ENCODE measurements around the gene UCN.
"Not testable (repeated sequence)": the region's sequence is repeated elsewhere in the genome, so short reads cannot be mapped to it uniquely, and the experiment has no call there.

The UCN gene

GRCh38 chr2:27271631-27272340 lies 36.5 kb downstream of the UCN start:
- Histone ChIP-seq H3K9me3 (ENCODE audit: insufficient read depth, low read length, severe bottlenecking) (no peaks in the 10 kb centered on the region), H3K27me3 (ENCODE audit: insufficient read depth, low read length, poor library complexity) (peaks cover 2% of the 10 kb centered on the region), H2AFZ (ENCODE audit: low read depth, low read length) (no peak overlapping the region), H3K9ac (ENCODE audit: low read depth, low read length) (no peak overlapping the region), H3K4me2 (ENCODE audit: insufficient read depth, low read length) (no peak overlapping the region), H3K36me3 (ENCODE audit: insufficient read depth, low read length) (no peaks in the 10 kb centered on the region), H3K79me2 (ENCODE audit: insufficient read depth, low read length) (no peaks in the 10 kb centered on the region), H3K4me3 (ENCODE audit: low read depth in 1 of 2, low read length in 2 of 2) (no peak overlapping the region), H3K27ac (ENCODE audit: low read length) (no peak overlapping the region), H3K4me1 (ENCODE audit: insufficient read depth, low read length) (no peaks in the 10 kb centered on the region), H4K20me1 (ENCODE audit: insufficient read depth, low read length) (no peaks in the 10 kb centered on the region)
- DNase-seq: no peak
- ATAC-seq (ENCODE audit: insufficient read depth, low read depth): no peak
- TF ChIP-seq EZH2 (IDR thresholded peaks at IDR 0.05; ENCODE audit: borderline replicate concordance, low read depth, low read length, severe bottlenecking) (no peak), CTCF (IDR thresholded peaks at IDR 0.05; ENCODE audit: borderline replicate concordance, extremely low read depth, low read length, poor library complexity, severe bottlenecking) (no peak)

- H3K9me3 ChIP-seq (ENCODE audit: insufficient read depth, low read length, severe bottlenecking): no peaks in the 10 kb centered on the region
- H3K36me3 ChIP-seq (ENCODE audit: insufficient read depth, low read length): no peaks in the 10 kb centered on the region
- DNase-seq: no peak
- no peak for TF ChIP-seq EZH2 (IDR thresholded peaks at IDR 0.05; ENCODE audit: borderline replicate concordance, low read depth, low read length, severe bottlenecking)
- no peak for TF ChIP-seq CTCF (IDR thresholded peaks at IDR 0.05; ENCODE audit: borderline replicate concordance, extremely low read depth, low read length, poor library complexity, severe bottlenecking)
- H3K79me2 ChIP-seq (ENCODE audit: insufficient read depth, low read length): no peaks in the 10 kb centered on the region
- no peak overlapping the region for H3K9ac ChIP-seq (ENCODE audit: low read depth, low read length)
- H3K4me1 ChIP-seq (ENCODE audit: insufficient read depth, low read length): no peaks in the 10 kb centered on the region
- H3K27ac ChIP-seq (ENCODE audit: low read length): no peak overlapping the region
- peaks cover 2% of the 10 kb centered on the region for H3K27me3 ChIP-seq (ENCODE audit: insufficient read depth, low read length, poor library complexity)
- H2AFZ ChIP-seq (ENCODE audit: low read depth, low read length): no peak overlapping the region
- no peak for ATAC-seq (ENCODE audit: insufficient read depth, low read depth)
- no peaks in the 10 kb centered on the region for H4K20me1 ChIP-seq (ENCODE audit: insufficient read depth, low read length)
- no peak overlapping the region for H3K4me2 ChIP-seq (ENCODE audit: insufficient read depth, low read length)
- no peak overlapping the region for H3K4me3 ChIP-seq (ENCODE audit: low read depth in 1 of 2, low read length in 2 of 2)
Measured at GRCh38 chr2:27270670-27271069, 37.6 kb downstream of the UCN start.

GRCh38 chr2:27270131-27270530 lies 38.1 kb downstream of the UCN start:
- Histone ChIP-seq H3K27ac (ENCODE audit: low read length) (no peak overlapping the region), H3K9me3 (ENCODE audit: insufficient read depth, low read length, severe bottlenecking) (no peaks in the 10 kb centered on the region), H3K9ac (ENCODE audit: low read depth, low read length) (no peak overlapping the region), H4K20me1 (ENCODE audit: insufficient read depth, low read length) (no peaks in the 10 kb centered on the region), H3K4me2 (ENCODE audit: insufficient read depth, low read length) (no peak overlapping the region), H3K4me1 (ENCODE audit: insufficient read depth, low read length) (no peaks in the 10 kb centered on the region), H3K36me3 (ENCODE audit: insufficient read depth, low read length) (no peaks in the 10 kb centered on the region), H2AFZ (ENCODE audit: low read depth, low read length) (no peak overlapping the region), H3K27me3 (ENCODE audit: insufficient read depth, low read length, poor library complexity) (peaks cover 2% of the 10 kb centered on the region), H3K4me3 (ENCODE audit: low read depth in 1 of 2, low read length in 2 of 2) (no peak overlapping the region), H3K79me2 (ENCODE audit: insufficient read depth, low read length) (no peaks in the 10 kb centered on the region)
- ATAC-seq (ENCODE audit: insufficient read depth, low read depth) (no peak), DNase-seq (no peak)
- TF ChIP-seq EZH2 (IDR thresholded peaks at IDR 0.05; ENCODE audit: borderline replicate concordance, low read depth, low read length, severe bottlenecking) (no peak), CTCF (IDR thresholded peaks at IDR 0.05; ENCODE audit: borderline replicate concordance, extremely low read depth, low read length, poor library complexity, severe bottlenecking) (no peak)

- H3K4me2 ChIP-seq (ENCODE audit: insufficient read depth, low read length); H4K20me1 ChIP-seq (ENCODE audit: insufficient read depth, low read length); H3K9ac ChIP-seq (ENCODE audit: low read depth, low read length); DNase-seq; H2AFZ ChIP-seq (ENCODE audit: low read depth, low read length); H3K27me3 ChIP-seq (ENCODE audit: insufficient read depth, low read length, poor library complexity); ATAC-seq (ENCODE audit: insufficient read depth, low read depth); H3K36me3 ChIP-seq (ENCODE audit: insufficient read depth, low read length); H3K79me2 ChIP-seq (ENCODE audit: insufficient read depth, low read length); H3K9me3 ChIP-seq (ENCODE audit: insufficient read depth, low read length, severe bottlenecking); H3K4me1 ChIP-seq (ENCODE audit: insufficient read depth, low read length); H3K27ac ChIP-seq (ENCODE audit: low read length); H3K4me3 ChIP-seq (ENCODE audit: low read depth in 1 of 2, low read length in 2 of 2): not testable (repeated sequence)
Measured at GRCh38 chr2:27268296-27268695, 39.9 kb downstream of the UCN start.
